DND-41 (cell line): ENCODE data around the gene CADM2.

Experiments used
- ATAC-seq: fragments of 200-7000 bp; cut with Tn5 transposase; 3 replicates; pipeline ENCODE4 v1.9.1; 2021; ENCODE audit warnings: low read depth; ENCODE audit not compliant: insufficient read depth
- DNase-seq: peaks from one replicate; pipeline ENCODE4 v3.0.0-alpha.2; 2020
- H2AFZ ChIP-seq: 2 replicates; pipeline ENCODE4 v1.6.0; 2012; ENCODE audit warnings: low read depth, low read length
- H3K27ac ChIP-seq: 2 replicates; pipeline ENCODE4 v1.5.1; 2012; ENCODE audit warnings: low read length, inconsistent platforms
- H3K27me3 ChIP-seq: fragments of 200-600 bp; sonication (generic); 2 replicates; pipeline ENCODE4 v1.6.0; 2012; ENCODE audit warnings: low read length, mild to moderate bottlenecking, inconsistent platforms; ENCODE audit not compliant: insufficient read depth, poor library complexity
- H3K36me3 ChIP-seq: 2 replicates; pipeline ENCODE4 v1.5.1; 2012; ENCODE audit warnings: low read length, inconsistent platforms; ENCODE audit not compliant: insufficient read depth
- H3K4me1 ChIP-seq: 2 replicates; pipeline ENCODE4 v1.5.1; 2012; ENCODE audit warnings: mild to moderate bottlenecking, low read length; ENCODE audit not compliant: insufficient read depth
- H3K4me2 ChIP-seq: 2 replicates; pipeline ENCODE4 v1.6.0; 2012; ENCODE audit warnings: mild to moderate bottlenecking, moderate library complexity, low read length, inconsistent platforms; ENCODE audit not compliant: insufficient read depth
- H3K4me3 ChIP-seq, 2 experiments: fragments of 200-600 bp in 1 of 2; shearing (Covaris generic) in 1 of 2; 2 replicates each; pipeline ENCODE4 v1.5.1; 2012 to 2016; ENCODE audit warnings: inconsistent platforms in 2 of 2, low read length in 2 of 2, mild to moderate bottlenecking in 2 of 2, low read depth in 1 of 2, moderate library complexity in 1 of 2
- H3K79me2 ChIP-seq: 2 replicates; pipeline ENCODE4 v1.6.0; 2012; ENCODE audit warnings: low read length, inconsistent platforms; ENCODE audit not compliant: insufficient read depth
- H3K9ac ChIP-seq: 2 replicates; pipeline ENCODE4 v1.6.0; 2012; ENCODE audit warnings: low read depth, mild to moderate bottlenecking, inconsistent platforms, low read length, moderate library complexity
- H3K9me3 ChIP-seq: 2 replicates; pipeline ENCODE4 v1.5.1; 2012; ENCODE audit warnings: low read length, moderate library complexity, mild to moderate bottlenecking, inconsistent platforms; ENCODE audit not compliant: insufficient read depth, severe bottlenecking
- H4K20me1 ChIP-seq: 2 replicates; pipeline ENCODE4 v1.6.0; 2012; ENCODE audit warnings: low read length; ENCODE audit not compliant: insufficient read depth
- EZH2 ChIP-seq: IDR thresholded peaks from 3 replicates; pipeline ENCODE4 v1.6.1; 2012; ENCODE audit warnings: borderline replicate concordance, low read depth, mild to moderate bottlenecking, moderate library complexity, low read length, inconsistent platforms; ENCODE audit not compliant: severe bottlenecking
- TF ChIP-seq, protein P1 (sequence below): IDR thresholded peaks from 2 replicates; pipeline ENCODE4 v1.5.1; 2012; ENCODE audit warnings: borderline replicate concordance, low read length, moderate library complexity, mild to moderate bottlenecking; ENCODE audit not compliant: poor library complexity, severe bottlenecking; ENCODE audit errors: extremely low read depth

Gene CADM2

DNA sequence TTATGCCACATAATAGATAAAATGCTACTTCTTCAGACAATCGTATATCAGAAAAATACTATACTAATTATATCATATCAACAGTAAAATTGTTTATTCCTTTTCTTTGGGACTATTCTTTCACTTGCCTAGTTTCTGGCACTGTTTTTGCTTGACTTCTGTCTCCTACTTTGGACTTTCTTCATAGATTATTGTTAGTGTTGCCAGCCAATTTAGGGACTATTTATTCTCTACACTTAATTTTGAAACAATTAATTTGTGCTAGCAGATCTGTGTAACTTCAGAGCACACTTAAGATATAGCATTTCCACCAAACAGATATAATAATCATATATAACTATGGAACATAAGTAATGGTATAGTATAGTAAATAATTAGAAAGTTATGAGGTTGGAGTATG lies 305.6 kb downstream of the CADM2 start:
- Histone ChIP-seq H3K27me3 (no peaks in the 10 kb centered on the region), H3K4me1 (no peaks in the 10 kb centered on the region), H3K4me2 (no peak overlapping the region), H2AFZ (no peak overlapping the region), H3K79me2 (no peaks in the 10 kb centered on the region), H3K36me3 (no peaks in the 10 kb centered on the region), H4K20me1 (no peaks in the 10 kb centered on the region), H3K27ac (no peak overlapping the region), H3K9ac (no peak overlapping the region), H3K4me3 (no peak overlapping the region), H3K9me3 (no peaks in the 10 kb centered on the region)
- TF ChIP-seq EZH2 = no peak
- TF ChIP-seq, protein P1, sequence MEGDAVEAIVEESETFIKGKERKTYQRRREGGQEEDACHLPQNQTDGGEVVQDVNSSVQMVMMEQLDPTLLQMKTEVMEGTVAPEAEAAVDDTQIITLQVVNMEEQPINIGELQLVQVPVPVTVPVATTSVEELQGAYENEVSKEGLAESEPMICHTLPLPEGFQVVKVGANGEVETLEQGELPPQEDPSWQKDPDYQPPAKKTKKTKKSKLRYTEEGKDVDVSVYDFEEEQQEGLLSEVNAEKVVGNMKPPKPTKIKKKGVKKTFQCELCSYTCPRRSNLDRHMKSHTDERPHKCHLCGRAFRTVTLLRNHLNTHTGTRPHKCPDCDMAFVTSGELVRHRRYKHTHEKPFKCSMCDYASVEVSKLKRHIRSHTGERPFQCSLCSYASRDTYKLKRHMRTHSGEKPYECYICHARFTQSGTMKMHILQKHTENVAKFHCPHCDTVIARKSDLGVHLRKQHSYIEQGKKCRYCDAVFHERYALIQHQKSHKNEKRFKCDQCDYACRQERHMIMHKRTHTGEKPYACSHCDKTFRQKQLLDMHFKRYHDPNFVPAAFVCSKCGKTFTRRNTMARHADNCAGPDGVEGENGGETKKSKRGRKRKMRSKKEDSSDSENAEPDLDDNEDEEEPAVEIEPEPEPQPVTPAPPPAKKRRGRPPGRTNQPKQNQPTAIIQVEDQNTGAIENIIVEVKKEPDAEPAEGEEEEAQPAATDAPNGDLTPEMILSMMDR = no peak
- ATAC-seq (no peak), DNase-seq (no peak)

DNA sequence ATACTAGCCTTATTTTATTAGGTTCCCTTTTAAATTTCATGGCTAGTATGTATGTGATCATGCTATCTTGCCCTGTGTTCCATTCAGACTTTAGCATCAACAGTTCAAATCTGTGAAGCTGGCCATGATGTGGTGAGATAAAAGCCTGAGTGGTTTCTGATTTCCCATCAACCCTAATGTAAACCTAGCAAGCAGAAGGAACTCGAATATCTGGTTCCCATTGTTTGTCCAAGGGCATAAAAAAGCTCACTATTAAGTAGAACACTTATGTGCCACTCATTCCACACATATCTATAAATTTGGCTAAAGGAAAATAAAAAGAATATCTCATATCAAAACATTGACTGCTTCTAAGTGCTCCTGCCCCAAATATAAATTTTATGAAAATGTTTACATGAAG lies 311.7 kb downstream of the CADM2 start:
- H3K27ac ChIP-seq = no peak overlapping the region

DNA sequence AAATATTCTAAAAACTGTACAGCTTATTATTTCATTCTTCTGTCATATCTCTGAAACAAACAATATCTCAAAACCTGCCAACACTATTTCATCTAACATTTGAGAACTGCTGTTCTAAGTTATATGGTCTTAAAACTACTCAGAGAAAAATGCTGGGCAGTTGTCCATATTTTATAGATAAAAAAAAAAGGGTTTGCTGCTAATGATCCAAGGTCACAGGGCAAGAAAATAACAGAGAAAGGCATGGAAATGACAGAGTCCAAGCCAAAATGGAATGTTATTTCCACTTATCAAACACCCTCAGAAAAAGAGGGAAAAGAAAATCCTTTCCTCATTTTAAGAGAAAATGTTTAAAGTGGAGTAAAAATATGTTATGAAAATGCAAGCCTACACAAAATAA lies 313.1 kb downstream of the CADM2 start:
- Histone ChIP-seq H3K27ac (no peak overlapping the region), H3K4me1 (no peaks in the 10 kb centered on the region), H3K9ac (no peak overlapping the region), H4K20me1 (no peaks in the 10 kb centered on the region), H3K36me3 (no peaks in the 10 kb centered on the region), H3K79me2 (no peaks in the 10 kb centered on the region), H3K27me3 (no peaks in the 10 kb centered on the region), H3K4me3 (no peak overlapping the region), H2AFZ (no peak overlapping the region), H3K9me3 (no peaks in the 10 kb centered on the region), H3K4me2 (no peak overlapping the region)
- no peak for DNase-seq
- ATAC-seq = no peak
- TF ChIP-seq, protein P1 = no peak
- TF ChIP-seq EZH2 = no peak

More for the DNA sequence above, 311.7 kb downstream of the CADM2 start:
- TF ChIP-seq EZH2 = no peak
- TF ChIP-seq, protein P1 = no peak
- Histone ChIP-seq H3K9me3 (no peaks in the 10 kb centered on the region), H3K4me1 (no peaks in the 10 kb centered on the region), H3K9ac (no peak overlapping the region), H4K20me1 (no peaks in the 10 kb centered on the region), H3K4me3 (no peak overlapping the region), H3K36me3 (no peaks in the 10 kb centered on the region), H2AFZ (no peak overlapping the region), H3K27me3 (no peaks in the 10 kb centered on the region), H3K79me2 (no peaks in the 10 kb centered on the region), H3K4me2 (no peak overlapping the region)
- DNase-seq (no peak), ATAC-seq (no peak)

DNA sequence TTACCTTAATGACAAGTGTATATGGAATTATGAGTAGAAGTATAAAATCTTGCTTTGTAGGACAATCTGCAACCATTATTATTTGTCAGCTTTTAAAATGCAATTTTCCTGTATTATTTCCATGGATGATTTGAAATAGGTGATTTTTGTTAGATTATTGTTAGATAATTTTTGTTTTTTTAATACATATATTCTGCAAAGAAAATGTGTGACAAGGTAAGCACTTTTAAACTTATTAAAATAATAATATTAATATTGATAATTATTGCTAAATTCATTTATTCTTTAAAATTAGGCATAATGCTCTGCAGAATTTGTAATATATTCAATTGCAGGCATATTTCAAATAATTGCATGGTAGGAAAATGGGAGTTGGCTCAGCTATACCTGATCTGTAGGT lies 329.5 kb downstream of the CADM2 start:
- no peak overlapping the region for H3K27ac ChIP-seq
- H3K79me2 ChIP-seq = no peaks in the 10 kb centered on the region
- no peaks in the 10 kb centered on the region for H3K36me3 ChIP-seq
- H3K4me2 ChIP-seq = no peak overlapping the region
- H3K9me3 ChIP-seq = no peaks in the 10 kb centered on the region
- no peak for ATAC-seq
- H3K4me3 ChIP-seq = no peak overlapping the region
- no peaks in the 10 kb centered on the region for H4K20me1 ChIP-seq
- H3K9ac ChIP-seq = no peak overlapping the region
- TF ChIP-seq, protein P1 = no peak
- H3K27me3 ChIP-seq = no peaks in the 10 kb centered on the region
- H2AFZ ChIP-seq = no peak overlapping the region
- no peak for DNase-seq
- no peaks in the 10 kb centered on the region for H3K4me1 ChIP-seq
